Naive B cell (primary cell): ENCODE data around the gene IL19. TPM values are rescaled to one million over a fixed set of nuclear protein-coding genes. Genes with fewer than 3 reads are reported as not detected.

Experiments
- ATAC-seq, 2 donors: fragments of 150-1000 bp; cut with Tn5 transposase; 2 replicates each; pipeline ENCODE4 v1.10.0; 2021; ENCODE audit warnings: low read depth in 2 of 2, mild to moderate bottlenecking in 2 of 2, moderate library complexity in 2 of 2
- DNase-seq: peaks from one replicate; pipeline ENCODE4 v3.0.0; 2022
- H3K27ac Mint-ChIP-seq, 6 donors: one replicate each; pipeline ENCODE4 v1.8.0; 2020 to 2022; ENCODE audit warnings: mild to moderate bottlenecking in 6 of 6, mixed read lengths in 6 of 6, moderate library complexity in 5 of 6, inconsistent platforms in 2 of 6
- H3K27me3 Mint-ChIP-seq, 3 donors: one replicate each; pipeline ENCODE4 v1.8.0; 2021 to 2022; ENCODE audit warnings: mixed read lengths in 3 of 3, mild to moderate bottlenecking in 1 of 3
- H3K36me3 Mint-ChIP-seq, 2 donors: one replicate each; pipeline ENCODE4 v1.8.0; 2020 to 2022; ENCODE audit warnings: mixed read lengths in 2 of 2, inconsistent platforms in 1 of 2, mild to moderate bottlenecking in 1 of 2
- H3K4me1 Mint-ChIP-seq, 3 donors: one replicate each; pipeline ENCODE4 v1.8.0; 2020 to 2022; ENCODE audit warnings: mixed read lengths in 3 of 3, inconsistent platforms in 1 of 3, mild to moderate bottlenecking in 1 of 3, moderate library complexity in 1 of 3
- H3K4me3 Mint-ChIP-seq, 8 donors: one replicate each; pipeline ENCODE4 v1.8.0; 2020 to 2022; ENCODE audit warnings: mild to moderate bottlenecking in 8 of 8, mixed read lengths in 8 of 8, moderate library complexity in 8 of 8, inconsistent platforms in 2 of 8
- H3K9me3 Mint-ChIP-seq, 7 donors: one replicate each; pipeline ENCODE4 v1.8.0; 2020 to 2022; ENCODE audit warnings: mixed read lengths in 7 of 7, mild to moderate bottlenecking in 5 of 7, inconsistent platforms in 2 of 7, moderate library complexity in 1 of 7
- polyA plus RNA-seq, 6 donors: library from polyadenylated mRNA; unstranded; fragments of 300-500 nt; fragmentation: Illumina TruSeq; gene quantifications; one replicate each; pipeline ENCODE4 v1.2.3, GENCODE V29; 2021; ENCODE audit warnings: low read depth in 6 of 6

Gene IL19
- polyA plus RNA-seq, 6 donors from 2014 or later: not detected

DNA sequence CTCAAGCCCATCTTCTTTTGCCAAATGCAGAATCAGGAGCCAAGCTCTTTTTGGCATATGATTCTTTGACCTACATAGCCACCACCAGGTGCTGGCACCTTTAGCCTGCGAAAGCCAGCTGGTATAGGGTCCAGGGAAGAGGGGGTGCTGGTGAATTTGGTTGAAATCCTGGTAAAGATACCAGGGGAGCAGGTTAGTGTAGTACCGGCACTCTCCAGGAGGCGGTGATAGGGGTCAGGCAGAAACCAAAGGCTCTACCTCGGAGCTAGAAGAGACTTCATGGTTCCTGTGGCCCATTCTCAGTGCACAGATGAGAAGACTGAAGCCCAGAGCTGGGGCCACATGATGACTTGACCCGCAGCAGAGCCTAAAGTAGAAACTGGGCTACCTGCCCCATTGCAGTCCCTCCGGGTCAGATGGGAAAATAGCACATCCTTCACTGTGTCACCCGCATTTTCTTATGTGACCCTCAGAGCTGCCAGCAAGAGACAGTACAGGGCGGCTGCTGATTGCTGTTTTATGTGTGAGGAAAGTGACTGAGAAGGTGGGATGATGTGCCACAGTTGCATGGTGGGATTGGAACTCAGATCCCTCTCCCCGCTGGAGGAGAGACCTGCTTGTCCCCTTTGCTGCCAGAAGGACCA, 36.0 kb upstream of the IL19 start:
- H3K4me3 Mint-ChIP-seq: peak overlapping the region in 1 of 8 donors; percentile 71
- H3K4me1 Mint-ChIP-seq: peaks cover 30 to 43% (median 33%) of the 10 kb centered on the region in 3 donors

DNA sequence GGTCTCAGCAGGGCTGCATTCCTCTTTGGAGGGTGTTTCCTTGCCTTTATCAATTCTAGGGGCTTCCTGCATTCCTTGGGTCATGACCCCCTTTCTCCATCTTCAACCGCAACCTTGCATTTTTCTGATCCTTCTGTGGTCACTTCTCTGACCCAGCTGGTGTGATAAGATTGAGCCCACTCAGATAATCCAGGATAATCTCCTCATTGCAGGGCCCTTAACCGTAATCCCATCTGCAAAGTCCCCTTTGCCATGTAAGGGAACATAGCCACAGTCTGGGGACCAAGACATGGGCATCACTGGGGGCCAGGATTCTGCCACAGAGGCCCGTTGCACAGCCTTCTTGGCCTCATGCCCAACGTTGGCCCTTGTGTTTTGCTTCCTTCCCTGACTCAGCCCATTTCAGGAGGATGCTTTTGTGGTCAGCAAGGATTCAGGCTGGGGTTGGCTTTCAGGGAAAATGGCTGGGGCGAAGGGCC, 35.0 kb upstream of the IL19 start:
- Mint-ChIP-seq H3K4me1 (peaks cover 33 to 47% (median 35%) of the 10 kb centered on the region in 3 donors), H3K27me3 (no peaks in the 10 kb centered on the region), H3K4me3 (no peak overlapping the region), H3K36me3 (peaks cover 9 to 19% of the 10 kb centered on the region in 2 donors), H3K27ac (peak overlapping the region in 5 of 6 donors; percentile 56 to 94 (median 65)), H3K9me3 (no peaks in the 10 kb centered on the region)
- DNase-seq: no peak
- no peak for ATAC-seq

More for the DNA sequence above, 36.0 kb upstream of the IL19 start:
- Mint-ChIP-seq H3K27me3 (no peaks in the 10 kb centered on the region), H3K9me3 (no peaks in the 10 kb centered on the region), H3K36me3 (peaks cover 9 to 19% of the 10 kb centered on the region in 2 donors), H3K27ac (peak overlapping the region in 4 of 6 donors; percentile 38 to 67 (median 48))
- peak; percentile 65 to 85 for ATAC-seq
- DNase-seq: peak; percentile 63

DNA sequence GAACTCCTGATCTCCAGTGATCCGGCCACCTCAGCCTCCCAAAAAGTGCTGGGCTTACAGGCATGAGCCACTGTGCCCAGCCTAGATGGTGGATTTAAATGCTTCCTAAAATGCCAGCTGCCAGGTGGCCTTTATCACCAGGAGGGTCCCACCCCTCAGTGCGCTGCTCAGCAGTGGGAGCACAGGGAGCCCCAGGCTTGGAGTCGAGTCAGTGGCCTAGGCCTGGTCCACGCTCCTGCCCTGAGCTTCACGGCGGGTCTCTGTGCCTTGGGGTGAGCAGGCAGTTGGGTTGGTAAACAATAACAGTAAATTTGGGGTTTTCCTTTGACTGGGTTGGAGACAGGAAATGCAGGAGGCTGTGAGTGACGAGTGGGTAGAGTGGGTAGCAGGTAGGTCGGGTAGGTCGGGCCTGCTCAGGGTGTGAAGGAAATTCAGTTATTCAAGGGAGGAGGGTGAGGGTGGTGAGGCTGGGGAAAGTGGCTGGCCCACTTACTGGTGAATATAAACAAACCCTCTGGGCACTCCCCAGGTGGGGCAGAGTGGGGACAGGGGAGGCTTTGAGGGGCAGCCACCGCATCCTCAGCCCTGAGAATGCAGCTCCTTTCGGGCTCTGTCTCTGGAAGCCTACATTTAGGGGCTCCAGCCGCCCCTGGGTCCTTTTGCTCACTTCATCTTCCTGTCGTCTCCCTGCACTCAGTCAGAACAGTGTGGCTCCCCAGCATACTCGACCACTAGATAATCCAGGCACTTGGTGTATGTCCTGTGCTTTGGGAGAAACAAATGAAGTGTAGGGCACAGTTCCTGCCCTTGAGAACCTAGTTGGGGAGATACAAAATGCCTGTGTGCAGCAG, 33.5 kb upstream of the IL19 start:
- H3K9me3 Mint-ChIP-seq: no peaks in the 10 kb centered on the region
- ATAC-seq (no peak), DNase-seq (no peak)

DNA sequence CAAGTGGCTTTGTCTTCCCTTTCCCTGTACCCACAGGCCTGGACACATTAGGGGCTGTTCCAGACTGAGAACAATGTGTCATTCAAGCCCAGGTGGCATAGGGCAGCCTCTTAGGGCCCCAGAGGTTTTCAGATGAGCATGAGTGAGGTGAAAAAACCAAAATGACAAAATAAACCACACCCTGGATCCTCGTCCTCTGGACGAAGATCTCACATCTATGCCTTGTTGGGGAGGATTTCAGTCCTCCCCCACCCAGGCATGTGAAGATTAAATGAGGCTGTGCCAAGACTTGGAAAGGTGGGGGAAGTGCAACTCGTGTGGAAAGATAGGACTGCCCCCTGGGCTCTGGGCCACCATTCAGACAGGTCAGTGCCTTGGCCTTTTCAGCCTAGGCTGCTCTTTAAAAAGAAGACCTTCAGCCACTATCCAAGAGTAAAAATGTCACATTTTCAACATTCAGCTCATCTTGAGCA, 32.8 kb upstream of the IL19 start:
- Mint-ChIP-seq H3K27me3 (no peaks in the 10 kb centered on the region), H3K4me1 (peaks cover 30 to 55% (median 40%) of the 10 kb centered on the region in 3 donors), H3K9me3 (no peaks in the 10 kb centered on the region), H3K27ac (peak overlapping the region in 1 of 6 donors; percentile 27), H3K36me3 (peaks cover 4 to 11% of the 10 kb centered on the region in 2 donors), H3K4me3 (no peak overlapping the region)
- DNase-seq (no peak), ATAC-seq (no peak)

More for the DNA sequence above, 33.5 kb upstream of the IL19 start:
- Mint-ChIP-seq H3K27me3 (no peaks in the 10 kb centered on the region), H3K4me3 (no peak overlapping the region), H3K36me3 (peaks cover 9 to 18% of the 10 kb centered on the region in 2 donors), H3K4me1 (peaks cover 33 to 57% (median 35%) of the 10 kb centered on the region in 3 donors), H3K27ac (peak overlapping the region in 2 of 6 donors; percentile 49 to 58)

DNA sequence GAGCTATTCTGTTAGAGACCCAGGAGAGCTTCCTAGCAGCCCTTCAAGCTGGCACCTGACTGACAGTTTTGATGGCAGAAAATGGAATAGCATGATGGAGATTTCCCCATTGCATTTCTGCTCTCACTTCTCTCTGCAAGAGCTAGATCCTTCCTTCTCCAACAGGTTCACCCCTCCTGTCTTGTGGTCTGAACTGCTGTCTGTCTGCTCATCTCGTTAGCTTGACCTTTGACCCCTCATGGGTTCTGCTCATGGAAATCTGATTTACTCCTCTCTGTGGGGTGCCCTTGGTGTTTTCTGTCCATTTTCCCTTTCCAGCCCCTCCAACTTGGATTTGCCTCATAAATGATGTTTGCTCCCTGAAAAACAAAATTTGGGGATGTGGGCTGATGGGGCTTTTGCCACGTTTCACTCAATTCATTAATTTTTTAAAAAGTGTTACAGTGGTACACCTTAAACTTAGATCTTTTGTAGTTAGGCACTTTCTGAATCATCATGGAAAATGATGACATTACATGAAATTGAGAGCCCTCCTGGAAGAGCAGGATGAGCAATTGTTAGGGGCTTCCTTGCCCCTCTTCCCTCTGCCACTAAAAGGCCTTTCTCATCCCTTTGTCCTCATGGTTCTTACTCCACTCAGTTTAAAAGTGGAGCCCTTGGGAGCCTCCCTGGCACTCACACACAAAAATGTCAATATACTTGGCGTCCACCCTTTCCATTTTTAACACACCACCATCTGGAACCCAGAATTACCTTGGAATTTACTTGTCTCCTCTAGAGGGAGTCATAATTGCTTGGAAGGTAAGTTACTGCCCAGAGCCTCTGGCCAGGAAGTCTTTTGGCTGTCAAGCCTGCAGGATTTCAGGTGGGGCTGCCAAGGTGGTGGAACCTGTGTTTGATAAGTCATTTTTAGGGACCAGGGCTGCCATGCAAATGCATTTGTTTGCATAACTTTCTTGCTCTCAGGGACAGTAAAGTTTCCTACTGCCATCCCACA, 31.9 kb upstream of the IL19 start:
- Mint-ChIP-seq H3K4me1 (peaks cover 30 to 60% (median 45%) of the 10 kb centered on the region in 3 donors), H3K27me3 (no peaks in the 10 kb centered on the region), H3K9me3 (no peaks in the 10 kb centered on the region), H3K36me3 (peaks cover 0 to 2% of the 10 kb centered on the region in 2 donors), H3K4me3 (peak overlapping the region in 2 of 8 donors; percentile 35 to 60), H3K27ac (peak overlapping the region in 3 of 6 donors; percentile 2 to 73 (median 60))
- ATAC-seq (no peak), DNase-seq (no peak)

DNA sequence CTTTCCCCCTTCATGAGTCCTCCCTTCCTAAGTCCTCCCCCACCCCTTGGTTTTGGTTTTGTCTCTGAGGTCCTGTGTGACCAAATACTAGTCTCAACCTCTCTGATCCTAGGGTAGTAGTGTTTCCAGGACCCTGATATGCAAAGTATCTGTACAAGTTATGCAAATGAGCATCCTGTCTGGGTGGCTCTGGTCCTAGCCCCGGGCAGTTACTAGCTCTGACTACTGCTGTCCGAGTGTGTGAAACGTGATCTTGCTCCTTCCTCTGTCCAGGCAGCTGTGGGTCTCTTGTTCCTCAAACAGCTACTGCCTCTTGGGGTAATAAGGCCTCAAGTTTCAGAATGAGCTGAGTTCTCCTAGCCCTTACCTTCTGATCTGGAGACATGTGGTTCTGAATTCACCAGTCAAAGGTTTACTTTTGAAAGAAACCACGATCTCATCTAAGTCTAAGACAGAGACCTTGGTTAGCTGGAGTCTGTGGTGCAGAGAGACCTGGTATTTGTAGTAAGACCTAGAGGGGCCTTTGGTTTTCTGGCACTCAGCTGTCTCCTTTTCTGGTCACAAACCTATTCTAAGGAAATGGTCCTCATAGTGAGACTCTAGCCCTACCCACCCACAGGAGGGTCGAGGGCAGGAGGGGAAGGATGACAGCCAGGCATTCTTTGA, 31.0 kb upstream of the IL19 start:
- Mint-ChIP-seq H3K4me1 (peaks cover 30 to 54% (median 39%) of the 10 kb centered on the region in 3 donors), H3K36me3 (no peaks in the 10 kb centered on the region), H3K27me3 (no peaks in the 10 kb centered on the region), H3K27ac (peak overlapping the region in 5 of 6 donors; percentile 2 to 74 (median 7)), H3K9me3 (no peaks in the 10 kb centered on the region), H3K4me3 (peak overlapping the region in 5 of 8 donors; percentile 13 to 62 (median 31))
- DNase-seq (peak; percentile 32), ATAC-seq (peak; percentile 74)

DNA sequence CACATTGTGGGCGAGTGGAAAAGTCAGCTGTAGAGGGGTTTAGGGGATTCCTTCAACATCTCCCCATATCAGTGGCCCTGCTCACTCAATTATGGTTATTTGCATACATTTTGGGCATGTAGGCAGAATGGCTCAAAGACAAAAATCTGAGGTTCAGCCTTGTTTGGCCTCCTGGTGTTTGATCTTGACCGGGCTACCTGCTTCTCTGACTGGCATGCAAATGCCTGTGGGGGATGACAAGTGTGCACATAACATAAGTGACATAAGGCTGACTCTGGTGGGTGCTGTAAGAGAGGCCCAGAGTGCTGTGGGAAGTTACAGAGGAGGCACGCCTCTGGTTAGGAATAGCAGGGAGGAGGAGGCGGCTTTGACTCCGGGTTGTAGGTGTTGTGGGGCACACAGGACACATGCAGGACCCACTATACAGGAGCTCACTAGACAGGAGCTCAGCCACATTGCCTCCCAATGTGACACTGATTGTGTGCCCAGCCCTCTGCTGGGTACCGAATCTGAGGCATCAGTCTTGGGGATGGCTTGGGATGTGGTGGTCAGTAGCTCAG, 29.4 kb upstream of the IL19 start:
- H3K4me3 Mint-ChIP-seq: no peak overlapping the region
- DNase-seq: no peak
- no peaks in the 10 kb centered on the region for H3K27me3 Mint-ChIP-seq
- H3K9me3 Mint-ChIP-seq: no peaks in the 10 kb centered on the region
- H3K36me3 Mint-ChIP-seq: no peaks in the 10 kb centered on the region
- no peak for ATAC-seq
- peak overlapping the region in 3 of 6 donors; percentile 27 to 71 (median 47) for H3K27ac Mint-ChIP-seq
- H3K4me1 Mint-ChIP-seq: peaks cover 21 to 45% (median 31%) of the 10 kb centered on the region in 3 donors

DNA sequence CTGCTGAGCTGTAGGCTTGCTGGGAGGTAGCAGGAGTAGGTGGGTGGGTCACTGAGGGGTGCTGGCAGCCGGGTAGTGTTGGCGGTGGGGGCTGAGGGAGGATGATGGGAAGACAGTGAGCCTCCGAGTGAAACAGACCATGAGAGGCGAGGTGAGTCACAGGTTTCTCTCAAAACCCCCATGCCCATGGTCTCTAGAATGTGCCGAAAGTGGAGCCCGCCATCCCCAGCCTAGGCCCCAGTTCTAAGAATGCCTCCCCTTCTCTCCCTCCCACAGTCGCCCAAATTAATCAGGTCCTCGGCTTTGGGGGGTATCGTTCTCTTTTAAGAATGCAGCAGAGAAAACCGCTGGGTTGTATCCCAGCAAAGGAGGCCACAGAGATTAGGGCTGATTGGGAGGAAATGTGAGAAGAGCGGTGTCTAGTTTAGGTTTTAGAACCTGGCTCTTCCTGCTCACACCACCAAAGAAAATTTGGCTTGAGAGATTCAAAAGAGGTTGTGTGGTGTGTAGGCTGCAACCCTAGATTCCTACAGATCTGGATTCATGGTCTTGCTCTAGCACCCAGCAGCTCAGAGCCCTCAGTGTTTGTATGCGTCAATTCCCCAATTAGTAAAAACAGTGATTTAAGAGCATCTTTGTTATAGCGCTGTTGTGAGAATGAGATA, 27.7 kb upstream of the IL19 start:
- Mint-ChIP-seq H3K27ac (peak overlapping the region in 2 of 6 donors; percentile 32 to 51), H3K9me3 (no peaks in the 10 kb centered on the region), H3K27me3 (no peaks in the 10 kb centered on the region), H3K4me1 (peaks cover 13 to 36% (median 31%) of the 10 kb centered on the region in 3 donors), H3K36me3 (no peaks in the 10 kb centered on the region), H3K4me3 (no peak overlapping the region)
- ATAC-seq (peak in 1 of 2 donors; percentile 16), DNase-seq (no peak)

DNA sequence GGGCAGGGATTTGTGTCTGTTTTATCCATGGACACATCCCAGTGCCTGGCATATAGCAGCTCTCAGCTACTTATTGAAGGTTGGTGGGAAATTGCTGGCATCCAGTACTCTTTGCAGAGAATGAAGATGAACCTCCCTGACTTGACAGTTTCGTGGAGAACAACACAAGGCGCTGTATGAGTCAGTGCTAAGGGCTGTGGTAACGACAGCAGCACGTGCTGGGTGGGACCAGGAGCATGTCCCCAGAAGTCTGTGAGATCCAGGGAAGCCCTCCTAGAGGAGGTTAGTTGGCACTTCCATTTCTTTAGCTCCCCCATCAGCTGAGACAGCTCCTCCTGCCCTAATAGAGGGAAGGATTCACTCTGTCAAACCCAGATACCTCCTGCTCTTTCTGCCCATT, 25.9 kb upstream of the IL19 start:
- H3K4me3 Mint-ChIP-seq: no peak overlapping the region
- H3K27me3 Mint-ChIP-seq: no peaks in the 10 kb centered on the region
- peak overlapping the region in 1 of 6 donors; percentile 86 for H3K27ac Mint-ChIP-seq
- no peak for ATAC-seq
- DNase-seq: no peak
- H3K4me1 Mint-ChIP-seq: peaks cover 3 to 19% (median 14%) of the 10 kb centered on the region in 3 donors
- H3K36me3 Mint-ChIP-seq: no peaks in the 10 kb centered on the region
- no peaks in the 10 kb centered on the region for H3K9me3 Mint-ChIP-seq

DNA sequence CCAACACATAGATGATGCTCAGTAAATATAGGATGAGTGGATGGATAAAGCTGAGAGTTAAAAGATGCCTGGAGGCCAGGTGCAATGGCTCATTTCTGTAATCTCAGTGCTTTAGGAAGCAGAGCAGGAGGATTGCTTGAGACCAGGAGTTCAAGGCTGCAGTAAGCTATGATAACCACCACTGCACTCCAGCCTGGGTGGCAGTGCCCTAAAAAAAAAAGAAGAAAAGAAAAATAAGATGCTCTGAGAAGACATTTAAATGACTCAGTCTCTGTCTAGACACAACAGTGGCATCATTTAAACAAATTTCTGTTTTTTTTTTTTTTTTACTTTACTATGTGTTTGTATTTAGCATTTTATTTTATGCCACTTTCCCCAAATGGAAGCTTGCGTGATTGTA, 25.3 kb upstream of the IL19 start:
- DNase-seq (no peak), ATAC-seq (no peak)
- no peak overlapping the region for H3K4me3 Mint-ChIP-seq
- H3K4me1 Mint-ChIP-seq: peaks cover 0 to 15% (median 10%) of the 10 kb centered on the region in 3 donors
- H3K36me3 Mint-ChIP-seq: no peaks in the 10 kb centered on the region
- H3K27me3 Mint-ChIP-seq: no peaks in the 10 kb centered on the region
- no peaks in the 10 kb centered on the region for H3K9me3 Mint-ChIP-seq
- no peak overlapping the region for H3K27ac Mint-ChIP-seq

DNA sequence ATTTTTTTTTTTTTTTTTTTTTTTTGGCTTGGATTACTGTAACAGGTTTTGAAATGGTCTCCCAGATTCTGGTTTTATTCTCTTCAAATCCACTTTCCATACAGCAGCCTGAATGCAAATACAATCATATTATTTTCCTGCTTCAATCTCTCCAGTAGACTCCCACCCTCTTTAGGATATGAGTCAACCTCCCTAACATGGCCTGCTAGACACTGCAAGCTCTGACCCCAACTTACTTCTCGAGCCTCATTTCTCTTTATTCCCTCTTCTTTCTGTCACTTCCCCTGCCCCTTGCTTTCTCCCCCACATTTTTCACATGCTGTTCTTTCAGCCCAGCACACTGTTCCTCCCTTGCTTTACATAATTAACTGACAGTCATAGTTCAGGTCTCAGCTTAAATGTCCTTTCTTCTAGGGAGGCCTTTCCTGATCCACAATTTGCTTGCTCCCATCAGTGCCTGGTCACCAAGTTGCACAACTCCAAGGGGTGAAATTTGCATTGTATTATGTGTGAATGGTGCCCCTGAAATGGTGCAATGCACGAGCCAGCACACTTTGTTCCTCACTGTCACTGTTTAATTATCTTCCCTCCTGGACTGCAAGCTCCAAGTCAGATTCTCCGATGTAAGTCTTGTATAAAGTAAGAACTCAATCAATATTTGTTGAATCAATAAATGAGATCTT, 22.1 kb upstream of the IL19 start:
- Mint-ChIP-seq H3K36me3 (no peaks in the 10 kb centered on the region), H3K4me1 (peaks cover 0 to 6% (median 3%) of the 10 kb centered on the region in 3 donors), H3K27ac (peak overlapping the region in 2 of 6 donors; percentile 35 to 74), H3K4me3 (peak overlapping the region in 1 of 8 donors; percentile 16), H3K9me3 (no peaks in the 10 kb centered on the region), H3K27me3 (peaks cover 0 to 9% (median 8%) of the 10 kb centered on the region in 3 donors)
- DNase-seq: no peak
- no peak for ATAC-seq
